AG04450 (cell line): ENCODE measurements around the gene MTG2. TPM values are rescaled to one million over a fixed set of nuclear protein-coding genes. Genes with fewer than 3 reads are reported as not detected.

Source experiments
- CTCF ChIA-PET: fragments of 300-600, 350-600 bp; formaldehyde crosslinking; extraction: SDS; loops from one replicate; lab custom pipeline; 2022; ENCODE audit warnings: antibody characterized with exemption, inconsistent platforms; lab: Charles Lee
- POLR2A ChIA-PET: fragments of 350-600 bp; formaldehyde crosslinking; extraction: SDS; loops from one replicate; lab custom pipeline; 2021; ENCODE audit warnings: antibody characterized with exemption, inconsistent platforms; lab: Yijun Ruan, JAX
- DNase-seq: peaks from one replicate; pipeline ENCODE4 v3.0.0-alpha.2; 2011; ENCODE audit warnings: low read depth, low spot score
- H3K27ac ChIP-seq: one replicate; pipeline ENCODE4 v1.5.1; 2012; ENCODE audit warnings: low read depth, low read length, control low read depth
- H3K27me3 ChIP-seq: one replicate; pipeline ENCODE4 v1.6.0; 2012; ENCODE audit warnings: low read length; ENCODE audit not compliant: control insufficient read depth, insufficient read depth
- H3K4me3 ChIP-seq: 2 replicates; pipeline ENCODE4 v1.5.1; 2011; ENCODE audit warnings: mild to moderate bottlenecking, low read depth, low read length, control low read depth
- H3K9me3 ChIP-seq: 2 replicates; pipeline ENCODE4 v1.5.1; 2012; ENCODE audit warnings: low read length; ENCODE audit not compliant: control insufficient read depth, insufficient read depth
- CTCF ChIP-seq: IDR thresholded peaks from 2 replicates; pipeline ENCODE4 v1.5.1; 2011; ENCODE audit warnings: low read depth, low read length, control low read depth, inconsistent platforms
- polyA plus RNA-seq: library from polyadenylated mRNA; depleted of rRNA; stranded (reverse); fragments of >200 nt; gene quantifications from 2 replicates; pipeline ENCODE4 v1.2.3, GENCODE V29; 2011

The MTG2 gene
- polyA plus RNA-seq, 1 experiment: 15.6 TPM

DNA sequence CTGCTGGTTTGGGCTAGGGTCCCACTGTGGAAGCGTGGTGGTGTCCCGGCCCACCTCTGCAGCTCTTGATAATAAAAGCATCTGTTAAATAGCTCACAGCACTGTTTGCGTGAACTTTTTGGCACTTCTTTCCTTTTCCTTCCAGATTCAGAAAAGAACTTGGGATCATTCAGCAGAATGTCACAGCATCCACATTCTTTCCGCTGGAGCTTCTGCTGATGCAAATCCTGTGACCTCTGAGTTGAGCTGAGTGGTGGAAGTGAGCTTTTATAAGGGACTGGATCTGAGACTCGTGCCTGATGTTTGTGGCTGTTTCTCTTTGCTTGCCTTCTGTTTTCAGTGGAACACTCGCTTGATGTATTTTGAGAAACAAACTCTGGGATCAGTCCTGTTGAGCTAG is 59.3 kb downstream of the MTG2 start:
- no peak for DNase-seq
- no peak overlapping the region for H3K27ac ChIP-seq
- no peaks in the 10 kb centered on the region for H3K27me3 ChIP-seq
- no peaks in the 10 kb centered on the region; the same call in 1 of the 2 replicates for H3K9me3 ChIP-seq
- ChIA-PET POLR2A (no interaction called here), CTCF (no interaction called here)
- TF ChIP-seq CTCF: no peak
- H3K4me3 ChIP-seq: no peak overlapping the region

DNA sequence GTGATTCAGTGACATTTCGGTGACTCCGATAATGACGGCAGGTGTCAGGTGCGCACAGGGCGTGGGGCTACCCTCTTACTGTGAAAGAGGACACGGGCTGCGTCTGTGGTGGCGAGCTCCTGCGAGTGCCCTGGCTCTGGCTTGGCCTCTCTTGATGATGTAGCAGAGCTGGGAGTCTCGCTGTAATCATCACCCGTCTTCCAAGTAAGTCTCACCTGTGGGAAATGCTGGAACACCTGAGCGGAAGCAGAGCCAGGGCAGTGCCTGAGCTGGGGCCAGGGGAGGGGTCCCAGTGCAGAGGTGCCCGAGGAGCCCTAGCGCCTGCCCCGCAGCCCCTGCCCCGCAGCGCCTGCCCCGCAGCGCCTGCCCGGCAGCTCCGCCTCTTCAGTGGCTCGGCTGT is 60.3 kb downstream of the MTG2 start:
- Histone ChIP-seq H3K27me3 (no peaks in the 10 kb centered on the region), H3K27ac (no peak overlapping the region), H3K9me3 (no peaks in the 10 kb centered on the region; the same call in 1 of the 2 replicates), H3K4me3 (no peak overlapping the region)
- POLR2A ChIA-PET: interaction anchor here (1.1 kb wide), 1 partner anchor 9 kb away, joined by 4 read pairs; no protein-coding TSS in a partner anchor
- CTCF ChIA-PET: no interaction called here
- no peak for TF ChIP-seq CTCF
- no peak for DNase-seq

GRCh38 chr20:62243906-62244515 is 61.2 kb downstream of the MTG2 start:
- no peak for DNase-seq
- H3K9me3 ChIP-seq: no peaks in the 10 kb centered on the region; the same call in 1 of the 2 replicates
- H3K27me3 ChIP-seq: no peaks in the 10 kb centered on the region
- no peak overlapping the region for H3K4me3 ChIP-seq
- ChIA-PET POLR2A (interaction anchor here (1.1 kb wide), 1 partner anchor 10 kb away, joined by 4 read pairs; no protein-coding TSS in a partner anchor), CTCF (no interaction called here)
- H3K27ac ChIP-seq: no peak overlapping the region
- TF ChIP-seq CTCF: no peak

- DNase-seq: no peak
- Histone ChIP-seq H3K4me3 (no peak overlapping the region), H3K27ac (no peak overlapping the region), H3K9me3 (no peaks in the 10 kb centered on the region; the same call in 1 of the 2 replicates), H3K27me3 (no peaks in the 10 kb centered on the region)
- no peak for TF ChIP-seq CTCF
- ChIA-PET CTCF (no interaction called here), POLR2A (no interaction called here)
These were observed 61.8 kb downstream of the MTG2 start for GRCh38 chr20:62244644-62245108.

DNA sequence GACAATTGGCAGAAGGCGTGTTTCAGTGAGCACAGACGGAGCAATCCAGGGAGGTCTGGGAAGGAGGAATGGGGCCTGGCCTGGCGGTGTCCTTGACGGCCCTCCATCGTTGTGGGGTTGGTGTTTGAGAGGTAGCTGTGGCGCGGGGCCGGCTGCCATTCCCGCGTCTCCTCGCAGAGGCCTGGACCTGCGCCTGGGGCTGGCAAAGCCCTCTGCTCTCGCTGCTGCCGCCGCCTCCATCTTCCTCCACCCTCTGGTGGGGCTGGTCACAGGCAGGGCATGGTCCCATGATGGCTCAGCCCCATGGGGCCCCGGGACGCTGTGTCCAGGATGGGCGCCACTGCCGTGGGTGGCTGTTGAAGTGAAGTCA is 63.1 kb downstream of the MTG2 start:
- CTCF ChIA-PET: interaction anchor here (0.6 kb wide), 1 partner anchor 9 kb away, joined by 3 read pairs; no protein-coding TSS in a partner anchor
- POLR2A ChIA-PET: no interaction called here

More for the DNA sequence above, 63.1 kb downstream of the MTG2 start:
- no peak for TF ChIP-seq CTCF
- Histone ChIP-seq H3K27me3 (no peaks in the 10 kb centered on the region), H3K4me3 (no peak overlapping the region), H3K9me3 (no peaks in the 10 kb centered on the region; the same call in 1 of the 2 replicates), H3K27ac (no peak overlapping the region)
- DNase-seq: no peak
